ENCODE data around the gene HELQ.
"Not testable (repeated sequence)": the region's sequence is repeated elsewhere in the genome, so short reads cannot be mapped to it uniquely, and the experiment has no call there.

The HELQ gene

GRCh38 chr4:83503974-83504373, 48.4 kb upstream of the HELQ start:
- Histone ChIP-seq H3K36me3 (ENCODE audit: insufficient read depth) (no peaks in the 10 kb centered on the region), H3K9ac (no peak overlapping the region), H3K27me3 (ENCODE audit: insufficient read depth, low read depth) (no peaks in the 10 kb centered on the region), H3K4me3 (IDR thresholded peaks at IDR 0.05; ENCODE audit: insufficient read depth, low read depth, low read length) (no peak overlapping the region), H3K27ac (no peak overlapping the region), H3K4me2 (no peak overlapping the region), H3K4me1 (ENCODE audit: low read depth, poor library complexity, severe bottlenecking) (no peaks in the 10 kb centered on the region), H4K20me1 (ENCODE audit: insufficient read depth) (no peaks in the 10 kb centered on the region), H2AFZ (ENCODE audit: low read depth) (no peak overlapping the region), H3K79me2 (ENCODE audit: insufficient read depth, low read depth) (no peaks in the 10 kb centered on the region)
- no peak for TF ChIP-seq CTCF (conservative IDR thresholded peaks at IDR 0.05; ENCODE audit: low read depth, low read length)

GRCh38 chr4:83501671-83502070, 46.0 kb upstream of the HELQ start:
- not testable (repeated sequence) for H3K27ac ChIP-seq; H3K36me3 ChIP-seq (ENCODE audit: insufficient read depth); H3K4me2 ChIP-seq; H3K9ac ChIP-seq; H3K79me2 ChIP-seq (ENCODE audit: insufficient read depth, low read depth); H4K20me1 ChIP-seq (ENCODE audit: insufficient read depth); H3K4me1 ChIP-seq (ENCODE audit: low read depth, poor library complexity, severe bottlenecking); H2AFZ ChIP-seq (ENCODE audit: low read depth); H3K27me3 ChIP-seq (ENCODE audit: insufficient read depth, low read depth); H3K4me3 ChIP-seq (IDR thresholded peaks at IDR 0.05; ENCODE audit: insufficient read depth, low read depth, low read length)

GRCh38 chr4:83498187-83498586, 42.6 kb upstream of the HELQ start:
- no peaks in the 10 kb centered on the region for H3K79me2 ChIP-seq (ENCODE audit: insufficient read depth, low read depth)
- H3K27ac ChIP-seq: no peak overlapping the region
- no peaks in the 10 kb centered on the region for H3K4me1 ChIP-seq (ENCODE audit: low read depth, poor library complexity, severe bottlenecking)
- H3K9ac ChIP-seq: no peak overlapping the region
- H4K20me1 ChIP-seq (ENCODE audit: insufficient read depth): no peaks in the 10 kb centered on the region
- TF ChIP-seq CTCF (conservative IDR thresholded peaks at IDR 0.05; ENCODE audit: low read depth, low read length): no peak
- no peaks in the 10 kb centered on the region for H3K36me3 ChIP-seq (ENCODE audit: insufficient read depth)
- no peaks in the 10 kb centered on the region for H3K27me3 ChIP-seq (ENCODE audit: insufficient read depth, low read depth)
- no peak overlapping the region for H3K4me2 ChIP-seq
- no peak overlapping the region for H2AFZ ChIP-seq (ENCODE audit: low read depth)
- no peak overlapping the region for H3K4me3 ChIP-seq (IDR thresholded peaks at IDR 0.05; ENCODE audit: insufficient read depth, low read depth, low read length)

- not testable (repeated sequence) for H3K27me3 ChIP-seq (ENCODE audit: insufficient read depth, low read depth); H3K27ac ChIP-seq; H3K9ac ChIP-seq; H2AFZ ChIP-seq (ENCODE audit: low read depth); H4K20me1 ChIP-seq (ENCODE audit: insufficient read depth); H3K4me3 ChIP-seq (IDR thresholded peaks at IDR 0.05; ENCODE audit: insufficient read depth, low read depth, low read length); H3K4me1 ChIP-seq (ENCODE audit: low read depth, poor library complexity, severe bottlenecking); H3K79me2 ChIP-seq (ENCODE audit: insufficient read depth, low read depth); H3K36me3 ChIP-seq (ENCODE audit: insufficient read depth); H3K4me2 ChIP-seq
Observed at GRCh38 chr4:83496085-83496917, 40.7 kb upstream of the HELQ start.

GRCh38 chr4:83490876-83491450, 35.3 kb upstream of the HELQ start:
- peak; percentile 94 for TF ChIP-seq CTCF (conservative IDR thresholded peaks at IDR 0.05; ENCODE audit: low read depth, low read length)
- no peak overlapping the region for H3K27ac ChIP-seq
- no peak overlapping the region for H3K4me3 ChIP-seq (IDR thresholded peaks at IDR 0.05; ENCODE audit: insufficient read depth, low read depth, low read length)
- H3K4me1 ChIP-seq (ENCODE audit: low read depth, poor library complexity, severe bottlenecking): peaks cover 3% of the 10 kb centered on the region
- H3K36me3 ChIP-seq (ENCODE audit: insufficient read depth): no peaks in the 10 kb centered on the region
- H4K20me1 ChIP-seq (ENCODE audit: insufficient read depth): no peaks in the 10 kb centered on the region
- H3K27me3 ChIP-seq (ENCODE audit: insufficient read depth, low read depth): no peaks in the 10 kb centered on the region
- H2AFZ ChIP-seq (ENCODE audit: low read depth): no peak overlapping the region
- H3K9ac ChIP-seq: no peak overlapping the region
- no peaks in the 10 kb centered on the region for H3K79me2 ChIP-seq (ENCODE audit: insufficient read depth, low read depth)
- no peak overlapping the region for H3K4me2 ChIP-seq
